H9 (cell line): Measurements from ENCODE around the gene RAB3B. TPM values are rescaled to one million over a fixed set of nuclear protein-coding genes. Genes with fewer than 3 reads are reported as not detected.

ENCODE experiments used
- DNase-seq: peaks from one replicate; pipeline ENCODE4 v3.0.0-alpha.2; 2017
- H2AFZ ChIP-seq: one replicate; pipeline ENCODE4 v1.6.1; 2013; ENCODE audit warnings: mild to moderate bottlenecking, low read length, control low read depth, moderate library complexity
- H2AK5ac ChIP-seq: 2 replicates; pipeline ENCODE4 v1.6.1; 2013; ENCODE audit warnings: low read length, control low read depth, mixed read lengths; ENCODE audit not compliant: insufficient read length
- H2BK120ac ChIP-seq: one replicate; pipeline ENCODE4 v1.6.1; 2013; ENCODE audit warnings: low read depth, mild to moderate bottlenecking, low read length, control low read depth, inconsistent platforms; ENCODE audit not compliant: poor library complexity, severe bottlenecking
- H2BK12ac ChIP-seq: 2 replicates; pipeline ENCODE4 v1.6.1; 2013; ENCODE audit warnings: low read length, control low read depth, mixed read lengths, low read depth; ENCODE audit not compliant: insufficient read length
- H2BK15ac ChIP-seq: 2 replicates; pipeline ENCODE4 v1.6.1; 2013; ENCODE audit warnings: low read depth, low read length, control low read depth
- H2BK20ac ChIP-seq: one replicate; pipeline ENCODE4 v1.6.1; 2013; ENCODE audit warnings: low read depth, mild to moderate bottlenecking, low read length, control low read depth, inconsistent platforms; ENCODE audit not compliant: poor library complexity, severe bottlenecking
- H2BK5ac ChIP-seq: 2 replicates; pipeline ENCODE4 v1.6.1; 2013; ENCODE audit warnings: low read length, control low read depth, mixed read lengths; ENCODE audit not compliant: insufficient read length
- H3K14ac ChIP-seq: 2 replicates; pipeline ENCODE4 v1.6.1; 2013; ENCODE audit warnings: low read length, control low read depth; ENCODE audit not compliant: insufficient read depth
- H3K18ac ChIP-seq: 2 replicates; pipeline ENCODE4 v1.6.1; 2013; ENCODE audit warnings: low read depth, mild to moderate bottlenecking, mixed read lengths, low read length, control low read depth; ENCODE audit not compliant: insufficient read length
- H3K23ac ChIP-seq: 2 replicates; pipeline ENCODE4 v1.6.1; 2013; ENCODE audit warnings: low read length, control low read depth, mixed read lengths, low read depth; ENCODE audit not compliant: insufficient read length
- H3K23me2 ChIP-seq: 2 replicates; pipeline ENCODE4 v1.6.1; 2013; ENCODE audit warnings: low read depth, mild to moderate bottlenecking, mixed read lengths, low read length, control low read depth; ENCODE audit not compliant: insufficient read length, poor library complexity, severe bottlenecking
- H3K27ac ChIP-seq: 2 replicates; pipeline ENCODE4 v1.5.1; 2013; ENCODE audit warnings: low read length, control low read depth, mixed read lengths, low read depth; ENCODE audit not compliant: insufficient read length
- H3K27me3 ChIP-seq: 2 replicates; pipeline ENCODE4 v1.6.1; 2013; ENCODE audit warnings: low read length, control low read depth, inconsistent platforms; ENCODE audit not compliant: insufficient read depth
- H3K4ac ChIP-seq: 2 replicates; pipeline ENCODE4 v1.6.1; 2013; ENCODE audit warnings: low read depth, mild to moderate bottlenecking, control low read depth, inconsistent platforms, low read length, moderate library complexity
- H3K4me1 ChIP-seq: 2 replicates; pipeline ENCODE4 v1.6.1; 2013; ENCODE audit warnings: low read length, control low read depth, inconsistent platforms; ENCODE audit not compliant: insufficient read depth
- H3K4me2 ChIP-seq: 2 replicates; pipeline ENCODE4 v1.6.1; 2013; ENCODE audit warnings: low read length, control low read depth, mixed read lengths; ENCODE audit not compliant: insufficient read length, insufficient read depth
- H3K56ac ChIP-seq: 2 replicates; pipeline ENCODE4 v1.6.1; 2013; ENCODE audit warnings: low read depth, mild to moderate bottlenecking, mixed read lengths, low read length, control low read depth; ENCODE audit not compliant: insufficient read length
- H3K79me1 ChIP-seq: 2 replicates; pipeline ENCODE4 v1.6.1; 2013; ENCODE audit warnings: low read depth, mild to moderate bottlenecking, moderate library complexity, low read length, control low read depth, inconsistent platforms; ENCODE audit not compliant: insufficient read depth, poor library complexity, severe bottlenecking
- H3K79me2 ChIP-seq: 2 replicates; pipeline ENCODE4 v1.6.1; 2013; ENCODE audit warnings: low read length, control low read depth, inconsistent platforms; ENCODE audit not compliant: insufficient read depth
- H3K9ac ChIP-seq: 2 replicates; pipeline ENCODE4 v1.6.1; 2013; ENCODE audit warnings: low read length, control low read depth, mixed read lengths; ENCODE audit not compliant: insufficient read length; ENCODE audit errors: extremely low read depth
- H3K9me3 ChIP-seq: one replicate; pipeline ENCODE4 v1.6.1; 2013; ENCODE audit warnings: low read depth, low read length, inconsistent platforms; ENCODE audit not compliant: control insufficient read depth
- H3T11ph ChIP-seq: one replicate; pipeline ENCODE4 v1.6.1; 2013; ENCODE audit warnings: mild to moderate bottlenecking, low read length, control low read depth, inconsistent platforms
- H4K20me1 ChIP-seq: one replicate; pipeline ENCODE4 v1.6.1; 2013; ENCODE audit not compliant: control insufficient read depth, insufficient read length, insufficient read depth
- H4K5ac ChIP-seq: 2 replicates; pipeline ENCODE4 v1.6.1; 2013; ENCODE audit warnings: low read depth, mild to moderate bottlenecking, mixed read lengths, low read length, control low read depth; ENCODE audit not compliant: insufficient read length
- H4K8ac ChIP-seq: replicated peaks from 2 replicates; pipeline ENCODE4 v1.6.1; 2013; ENCODE audit warnings: low read length, control low read depth, mixed read lengths, low read depth; ENCODE audit not compliant: insufficient read length
- H4K91ac ChIP-seq: 2 replicates; pipeline ENCODE4 v1.6.1; 2013; ENCODE audit warnings: low read depth, mild to moderate bottlenecking, moderate library complexity, mixed read lengths, low read length, control low read depth; ENCODE audit not compliant: insufficient read length
- H3K27ac Mint-ChIP-seq, 3 experiments: 2 replicates in 2 of 3; 3 replicates in 1 of 3; pipeline ENCODE4 v1.8.0; 2020 to 2021; ENCODE audit warnings: mixed read lengths in 3 of 3, mild to moderate bottlenecking in 1 of 3, moderate library complexity in 1 of 3
- H3K27me3 Mint-ChIP-seq: 2 replicates; pipeline ENCODE4 v1.8.0; 2021; ENCODE audit warnings: low read depth, mild to moderate bottlenecking, moderate library complexity, mixed read lengths
- H3K36me3 Mint-ChIP-seq, 3 experiments: 2 replicates in 2 of 3; 3 replicates in 1 of 3; pipeline ENCODE4 v1.8.0; 2020 to 2021; ENCODE audit warnings: low read depth in 3 of 3, mixed read lengths in 3 of 3; ENCODE audit not compliant: insufficient read depth in 1 of 3
- H3K4me1 Mint-ChIP-seq, 2 experiments: 2 replicates each; pipeline ENCODE4 v1.8.0; 2020; ENCODE audit warnings: mixed read lengths in 2 of 2
- H3K4me3 Mint-ChIP-seq, 2 experiments: 2 replicates in 1 of 2; 3 replicates in 1 of 2; pipeline ENCODE4 v1.8.0; 2020 to 2021; ENCODE audit warnings: mild to moderate bottlenecking in 2 of 2, mixed read lengths in 2 of 2, moderate library complexity in 1 of 2
- H3K9me3 Mint-ChIP-seq, 2 experiments: 2 replicates in 1 of 2; 3 replicates in 1 of 2; pipeline ENCODE4 v1.8.0; 2020; ENCODE audit warnings: mild to moderate bottlenecking in 2 of 2, mixed read lengths in 2 of 2, moderate library complexity in 1 of 2
- WGBS: extraction: QIAGEN DNeasy Blood & Tissue Kit; methylation state at CpG from one replicate; pipeline ENCODE4 v1.1.7; 2013; ENCODE audit warnings: missing lambda C conversion rate, low lambda C conversion rate, mixed read lengths; ENCODE audit not compliant: insufficient read length; ENCODE audit errors: extremely low coverage; 5-methylcytosine and 5-hydroxymethylcytosine counted together
- total RNA-seq: library from RNA; stranded (reverse); gene quantifications from 2 replicates; pipeline ENCODE4 v1.2.1, GENCODE V29; 2021
- TF ChIP-seq, protein P1 (sequence below): fragments of 200-600 bp; sonication (generic); conservative IDR thresholded peaks from 3 replicates; pipeline ENCODE4 v1.8.0; 2021; ENCODE audit warnings: antibody characterized with exemption, mild to moderate bottlenecking

Gene RAB3B
- total RNA-seq, 1 experiment from 2014 or later, result 30.6 TPM

DNA sequence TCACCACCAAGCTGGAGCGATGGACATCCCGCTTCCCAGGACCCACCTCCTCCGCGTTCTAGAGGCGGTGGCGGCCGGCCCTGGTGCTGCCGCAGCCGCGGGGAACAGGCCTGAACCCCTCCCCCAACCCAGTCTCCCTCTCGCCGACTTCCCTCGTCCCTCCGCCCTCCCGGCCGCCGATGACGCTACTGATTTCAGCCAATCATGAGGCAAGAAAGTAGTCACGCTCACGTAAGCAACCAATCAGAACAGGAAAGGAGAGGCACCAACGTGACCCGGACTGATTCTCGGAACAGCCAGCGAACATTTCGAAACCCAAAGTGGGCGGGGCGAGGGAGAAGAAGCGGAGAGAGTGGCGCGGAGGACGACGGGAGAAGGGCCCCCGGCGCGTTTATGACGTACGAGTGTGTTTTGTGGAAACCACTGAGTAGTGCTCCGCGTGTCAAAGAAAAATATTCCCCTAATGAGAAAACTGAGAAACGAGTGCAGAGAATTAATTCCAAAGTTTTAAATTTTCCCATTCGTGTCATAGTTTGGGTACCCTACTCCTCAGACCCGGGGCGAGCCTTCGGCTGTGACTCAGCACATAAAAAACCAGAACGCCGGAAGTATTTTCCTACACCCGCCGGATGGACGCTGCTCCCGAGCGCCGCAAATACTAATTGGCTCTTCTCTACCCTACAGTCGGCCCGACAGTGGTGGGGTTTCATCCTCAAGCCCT lies 111.7 kb downstream of the RAB3B start, which contains the start of gene NRDC:
NRDC (minus strand) TSS at position 112 of the 721 bp plus-strand sequence. CDS start 112 bp downstream, outside the sequence.
- Histone ChIP-seq H4K5ac (peak within 1 kb of the TSS; percentile 99), H3K9me3 (no peaks in the 10 kb centered on the region), H2AK5ac (peak within 1 kb of the TSS; percentile 73), H2AFZ (no peak within 1 kb of the TSS), H3K18ac (peak within 1 kb of the TSS; percentile 94), H4K8ac (peak within 1 kb of the TSS; percentile 78), H4K91ac (peak within 1 kb of the TSS; percentile 21), H3K27ac (peak within 1 kb of the TSS; percentile 85), H2BK12ac (peak within 1 kb of the TSS; percentile 8), H3K79me1 (no peaks in the 10 kb centered on the region), H3K79me2 (peaks cover 28% of the 10 kb centered on the region; the same call in 1 of the 2 replicates), H3K4me2 (peak within 1 kb of the TSS; percentile 92), H3K23me2 (peaks cover 7% of the 10 kb centered on the region), H2BK5ac (peak within 1 kb of the TSS; percentile 90), H4K20me1 (no peaks in the 10 kb centered on the region), H3K4ac (peak within 1 kb of the TSS; percentile 32; the same call in 1 of the 2 replicates), H3K14ac (peak within 1 kb of the TSS; percentile 96), H2BK20ac (no peak within 1 kb of the TSS), H2BK120ac (peak within 1 kb of the TSS; percentile 98), H3K9ac (peak within 1 kb of the TSS; percentile 96), H3K27me3 (no peaks in the 10 kb centered on the region), H3K56ac (peak within 1 kb of the TSS; percentile 38), H3T11ph (peak within 1 kb of the TSS; percentile 74), H2BK15ac (no peak within 1 kb of the TSS), H3K4me1 (peaks cover 2% of the 10 kb centered on the region; the same call in 1 of the 2 replicates), H3K23ac (no peak within 1 kb of the TSS)
- peak; percentile 100 for DNase-seq
- Mint-ChIP-seq H3K4me3 (no peak within 1 kb of the TSS), H3K36me3 (peaks cover 0 to 3% (median 2%) of the 10 kb centered on the region in 3 experiments; a peak in 5 of 7 replicates), H3K4me1 (peaks cover 14 to 21% of the 10 kb centered on the region in 2 experiments), H3K27ac (no peak within 1 kb of the TSS), H3K9me3 (no peaks in the 10 kb centered on the region), H3K27me3 (peaks cover 22% of the 10 kb centered on the region)
- TF ChIP-seq, protein P1, sequence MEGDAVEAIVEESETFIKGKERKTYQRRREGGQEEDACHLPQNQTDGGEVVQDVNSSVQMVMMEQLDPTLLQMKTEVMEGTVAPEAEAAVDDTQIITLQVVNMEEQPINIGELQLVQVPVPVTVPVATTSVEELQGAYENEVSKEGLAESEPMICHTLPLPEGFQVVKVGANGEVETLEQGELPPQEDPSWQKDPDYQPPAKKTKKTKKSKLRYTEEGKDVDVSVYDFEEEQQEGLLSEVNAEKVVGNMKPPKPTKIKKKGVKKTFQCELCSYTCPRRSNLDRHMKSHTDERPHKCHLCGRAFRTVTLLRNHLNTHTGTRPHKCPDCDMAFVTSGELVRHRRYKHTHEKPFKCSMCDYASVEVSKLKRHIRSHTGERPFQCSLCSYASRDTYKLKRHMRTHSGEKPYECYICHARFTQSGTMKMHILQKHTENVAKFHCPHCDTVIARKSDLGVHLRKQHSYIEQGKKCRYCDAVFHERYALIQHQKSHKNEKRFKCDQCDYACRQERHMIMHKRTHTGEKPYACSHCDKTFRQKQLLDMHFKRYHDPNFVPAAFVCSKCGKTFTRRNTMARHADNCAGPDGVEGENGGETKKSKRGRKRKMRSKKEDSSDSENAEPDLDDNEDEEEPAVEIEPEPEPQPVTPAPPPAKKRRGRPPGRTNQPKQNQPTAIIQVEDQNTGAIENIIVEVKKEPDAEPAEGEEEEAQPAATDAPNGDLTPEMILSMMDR, result no peak
- no CpG with 5 or more reads among the region's 54 CpGs for WGBS
